Parathyroid adenoma (tissue), 2 donors: ENCODE results near the gene MARCHF9.

Source experiments
- H2AFZ ChIP-seq: fragments of 300-600 bp; sonication (generic); one replicate; pipeline ENCODE4 v1.7.0; 2017; ENCODE audit warnings: antibody characterized with exemption, mild to moderate bottlenecking
- H3K27ac ChIP-seq: fragments of 300-600 bp; sonication (generic); one replicate; pipeline ENCODE4 v1.7.0; 2017
- H3K27me3 ChIP-seq: fragments of 300-600 bp; sonication (generic); one replicate; pipeline ENCODE4 v1.7.0; 2017; ENCODE audit warnings: low read length; ENCODE audit not compliant: control insufficient read depth, insufficient read depth
- H3K36me3 ChIP-seq: fragments of 300-600 bp; sonication (generic); one replicate; pipeline ENCODE4 v1.7.0; 2017; ENCODE audit warnings: low read length; ENCODE audit not compliant: control insufficient read depth, insufficient read depth
- H3K4me1 ChIP-seq: fragments of 300-600 bp; sonication (generic); one replicate; pipeline ENCODE4 v1.7.0; 2017; ENCODE audit warnings: control low read depth
- H3K4me2 ChIP-seq: fragments of 300-600 bp; sonication (generic); one replicate; pipeline ENCODE4 v1.7.0; 2017; ENCODE audit warnings: low read length
- H3K4me3 ChIP-seq: fragments of 300-600 bp; sonication (generic); one replicate; pipeline ENCODE4 v1.7.0; 2017; ENCODE audit warnings: low read depth, low read length
- H3K79me2 ChIP-seq: fragments of 300-600 bp; sonication (generic); one replicate; pipeline ENCODE4 v1.7.0; 2017; ENCODE audit warnings: control low read depth
- H3K9ac ChIP-seq: fragments of 300-600 bp; sonication (generic); one replicate; pipeline ENCODE4 v1.7.0; 2017; ENCODE audit warnings: mild to moderate bottlenecking
- H3K9me3 ChIP-seq: fragments of 300-600 bp; sonication (generic); one replicate; pipeline ENCODE4 v1.7.0; 2017; ENCODE audit warnings: low read length; ENCODE audit not compliant: control insufficient read depth
- TF ChIP-seq, protein P1 (sequence below): fragments of 300-600 bp; sonication (generic); IDR thresholded peaks from one replicate; pipeline ENCODE4 v1.7.0; 2017; ENCODE audit warnings: antibody characterized with exemption, mild to moderate bottlenecking
- donor health status: primary hyperparathyroidism.

Gene MARCHF9

GRCh38 chr12:57741844-57742738 lies 12.8 kb upstream of the MARCHF9 start:
- Histone ChIP-seq H3K9ac (no peak overlapping the region), H3K27me3 (no peaks in the 10 kb centered on the region), H2AFZ (no peak overlapping the region), H3K9me3 (no peaks in the 10 kb centered on the region), H3K4me2 (no peak overlapping the region), H3K27ac (peak overlapping the region; percentile 17), H3K4me3 (no peak overlapping the region), H3K4me1 (peaks cover 13% of the 10 kb centered on the region), H3K79me2 (no peaks in the 10 kb centered on the region), H3K36me3 (no peaks in the 10 kb centered on the region)
- TF ChIP-seq, protein P1, sequence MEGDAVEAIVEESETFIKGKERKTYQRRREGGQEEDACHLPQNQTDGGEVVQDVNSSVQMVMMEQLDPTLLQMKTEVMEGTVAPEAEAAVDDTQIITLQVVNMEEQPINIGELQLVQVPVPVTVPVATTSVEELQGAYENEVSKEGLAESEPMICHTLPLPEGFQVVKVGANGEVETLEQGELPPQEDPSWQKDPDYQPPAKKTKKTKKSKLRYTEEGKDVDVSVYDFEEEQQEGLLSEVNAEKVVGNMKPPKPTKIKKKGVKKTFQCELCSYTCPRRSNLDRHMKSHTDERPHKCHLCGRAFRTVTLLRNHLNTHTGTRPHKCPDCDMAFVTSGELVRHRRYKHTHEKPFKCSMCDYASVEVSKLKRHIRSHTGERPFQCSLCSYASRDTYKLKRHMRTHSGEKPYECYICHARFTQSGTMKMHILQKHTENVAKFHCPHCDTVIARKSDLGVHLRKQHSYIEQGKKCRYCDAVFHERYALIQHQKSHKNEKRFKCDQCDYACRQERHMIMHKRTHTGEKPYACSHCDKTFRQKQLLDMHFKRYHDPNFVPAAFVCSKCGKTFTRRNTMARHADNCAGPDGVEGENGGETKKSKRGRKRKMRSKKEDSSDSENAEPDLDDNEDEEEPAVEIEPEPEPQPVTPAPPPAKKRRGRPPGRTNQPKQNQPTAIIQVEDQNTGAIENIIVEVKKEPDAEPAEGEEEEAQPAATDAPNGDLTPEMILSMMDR, result no peak

DNA sequence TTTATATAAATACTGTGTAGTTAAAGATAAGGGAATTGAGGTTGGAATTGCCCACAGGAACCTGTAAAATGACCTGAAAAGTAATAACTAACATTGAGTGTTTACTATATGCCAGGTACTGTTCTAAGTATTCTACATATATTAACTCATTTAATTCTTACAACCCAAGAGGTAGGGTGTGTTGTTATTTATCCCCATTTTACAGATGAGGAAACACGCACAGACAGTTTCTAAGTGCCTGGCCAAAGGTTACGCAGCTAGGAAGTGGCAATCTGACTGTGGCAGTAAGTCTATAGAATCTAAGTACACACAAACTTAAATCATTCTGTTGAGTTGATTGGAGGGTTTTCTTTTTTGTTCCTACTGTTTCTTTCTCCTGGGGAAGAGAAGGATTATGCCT lies 11.1 kb upstream of the MARCHF9 start:
- TF ChIP-seq, protein P1, result no peak
- H2AFZ ChIP-seq, result peak overlapping the region; percentile 86
- H3K4me1 ChIP-seq, result peaks cover 9% of the 10 kb centered on the region
- no peaks in the 10 kb centered on the region for H3K9me3 ChIP-seq
- H3K4me3 ChIP-seq, result no peak overlapping the region
- no peak overlapping the region for H3K9ac ChIP-seq
- H3K27me3 ChIP-seq, result no peaks in the 10 kb centered on the region
- H3K79me2 ChIP-seq, result no peaks in the 10 kb centered on the region
- H3K4me2 ChIP-seq, result no peak overlapping the region
- no peaks in the 10 kb centered on the region for H3K36me3 ChIP-seq
- no peak overlapping the region for H3K27ac ChIP-seq

GRCh38 chr12:57744194-57744776 lies 10.6 kb upstream of the MARCHF9 start:
- H3K9ac ChIP-seq, result no peak overlapping the region
- H3K4me1 ChIP-seq, result peaks cover 9% of the 10 kb centered on the region
- H3K9me3 ChIP-seq, result no peaks in the 10 kb centered on the region
- H2AFZ ChIP-seq, result peak overlapping the region; percentile 86
- no peaks in the 10 kb centered on the region for H3K36me3 ChIP-seq
- H3K79me2 ChIP-seq, result no peaks in the 10 kb centered on the region
- peak overlapping the region; percentile 97 for H3K4me3 ChIP-seq
- TF ChIP-seq, protein P1, result no peak
- no peaks in the 10 kb centered on the region for H3K27me3 ChIP-seq
- peak overlapping the region; percentile 96 for H3K27ac ChIP-seq
- H3K4me2 ChIP-seq, result peak overlapping the region; percentile 53

DNA sequence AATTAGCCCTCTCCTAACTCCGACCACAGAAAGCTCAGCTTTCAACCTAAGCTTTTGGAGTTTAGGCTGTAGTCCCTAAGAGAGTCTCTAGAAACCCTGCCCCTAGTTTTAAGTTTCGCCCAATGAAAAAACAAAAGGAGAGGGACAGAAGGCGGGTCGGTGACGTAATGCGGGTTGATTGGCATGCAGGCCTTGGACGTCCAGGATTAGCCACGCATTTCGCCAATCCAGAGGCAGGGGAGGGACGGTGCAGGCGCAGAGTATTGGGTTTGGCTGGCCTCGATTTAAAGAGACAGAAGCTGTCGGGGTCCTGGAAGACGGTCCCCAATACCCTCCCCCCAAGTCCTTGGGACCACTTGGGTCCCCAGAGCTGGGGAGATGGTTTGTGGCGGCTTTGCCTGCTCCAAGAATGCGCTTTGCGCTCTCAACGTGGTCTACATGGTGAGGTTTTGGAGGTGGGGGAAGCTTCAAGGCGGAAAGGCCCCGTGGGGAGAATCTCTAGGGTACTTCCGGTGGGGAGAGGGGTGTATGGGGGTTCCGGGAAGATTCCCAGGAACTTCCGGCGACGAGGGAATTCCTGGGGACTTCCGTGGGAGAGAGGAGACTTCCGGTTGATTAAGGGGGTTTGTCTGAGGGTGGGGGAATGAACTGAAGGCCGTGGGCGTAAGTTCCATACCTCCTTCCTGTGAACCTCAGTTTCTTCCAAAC lies 10.0 kb upstream of the MARCHF9 start, which contains the start of gene TSPAN31:
TSS of gene TSPAN31 (plus strand) at position 263 of the 708 bp plus-strand sequence. CDS start at position 379, 116 bp downstream.
- Histone ChIP-seq H3K9me3 (no peaks in the 10 kb centered on the region), H3K4me3 (peak within 1 kb of the TSS; percentile 97), H3K9ac (peak within 1 kb of the TSS; percentile 94), H3K4me2 (peak within 1 kb of the TSS; percentile 94), H3K36me3 (no peaks in the 10 kb centered on the region), H3K27me3 (no peaks in the 10 kb centered on the region), H3K79me2 (no peaks in the 10 kb centered on the region), H3K4me1 (peaks cover 9% of the 10 kb centered on the region), H2AFZ (peak within 1 kb of the TSS; percentile 86), H3K27ac (peak within 1 kb of the TSS; percentile 96)
- TF ChIP-seq, protein P1, result peak; percentile 10
